Stimulated activated naive CD8-positive, alpha-beta T cell treated with anti-CD3 and anti-CD28 coated beads, Interleukin-15, Interleukin-2, amounts not matched to agents 100 ng/mL and 50 ng/mL, for 24 hours (primary cell): ENCODE data around the gene NCK1.

ENCODE experiments used
- H3K27ac Mint-ChIP-seq: one replicate; pipeline ENCODE4 v1.8.0; 2021; ENCODE audit warnings: mild to moderate bottlenecking, mixed read lengths
- H3K27me3 Mint-ChIP-seq: one replicate; pipeline ENCODE4 v1.8.0; 2021; ENCODE audit warnings: mixed read lengths
- H3K36me3 Mint-ChIP-seq: one replicate; pipeline ENCODE4 v1.8.0; 2021; ENCODE audit warnings: low read depth, mixed read lengths
- H3K4me1 Mint-ChIP-seq: one replicate; pipeline ENCODE4 v1.8.0; 2021; ENCODE audit warnings: low read depth, mixed read lengths
- H3K4me3 Mint-ChIP-seq: one replicate; pipeline ENCODE4 v1.8.0; 2021; ENCODE audit warnings: mild to moderate bottlenecking, mixed read lengths
- H3K9me3 Mint-ChIP-seq: one replicate; pipeline ENCODE4 v1.8.0; 2021; ENCODE audit warnings: mixed read lengths

The NCK1 gene

DNA sequence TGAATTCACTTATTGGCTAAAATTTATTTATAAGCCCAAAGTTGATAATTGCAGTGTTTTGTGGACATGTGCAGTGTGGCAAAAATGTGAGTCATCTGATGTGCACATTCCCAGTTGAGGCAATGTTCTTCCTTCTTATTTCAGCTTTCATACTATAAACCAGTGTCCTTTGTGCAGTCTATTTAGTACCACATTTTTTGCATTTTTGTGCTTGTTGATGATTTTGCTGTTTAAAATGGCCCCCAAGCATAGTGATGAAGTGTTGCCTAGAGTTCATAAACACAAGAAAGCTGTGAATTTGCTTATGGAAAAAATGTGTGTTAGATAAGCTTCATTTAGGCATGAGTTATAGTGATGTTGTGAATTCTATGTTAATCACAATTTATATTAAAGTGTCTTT is 76.3 kb downstream of the NCK1 start:
- Mint-ChIP-seq H3K27me3 (no peaks in the 10 kb centered on the region), H3K4me1 (peaks cover 77% of the 10 kb centered on the region), H3K27ac (no peak overlapping the region), H3K36me3 (peaks cover 43% of the 10 kb centered on the region), H3K9me3 (peaks cover 13% of the 10 kb centered on the region), H3K4me3 (no peak overlapping the region)

DNA sequence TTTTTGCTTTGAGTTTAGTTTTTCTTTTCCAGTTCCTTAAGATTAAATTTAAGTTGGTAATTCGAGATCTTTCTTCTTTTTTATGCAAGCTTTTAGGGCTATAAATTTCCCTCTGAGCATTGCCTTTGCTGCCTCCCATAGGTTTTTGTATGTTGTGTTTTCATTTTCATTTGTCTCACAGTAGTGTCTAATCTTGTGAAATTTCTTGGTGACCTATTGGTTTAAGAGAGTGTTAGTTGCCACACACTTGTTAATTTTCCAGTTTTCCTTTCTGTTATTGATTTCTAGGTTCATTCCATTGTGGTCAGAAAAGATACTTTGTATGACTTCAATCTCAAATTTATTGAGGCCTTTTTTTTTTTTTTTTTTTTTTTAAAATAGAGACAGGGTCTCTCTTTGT is 77.5 kb downstream of the NCK1 start:
- peaks cover 76% of the 10 kb centered on the region for H3K4me1 Mint-ChIP-seq
- peaks cover 38% of the 10 kb centered on the region for H3K36me3 Mint-ChIP-seq
- H3K4me3 Mint-ChIP-seq = no peak overlapping the region
- no peaks in the 10 kb centered on the region for H3K27me3 Mint-ChIP-seq
- H3K9me3 Mint-ChIP-seq = peaks cover 13% of the 10 kb centered on the region
- peak overlapping the region; percentile 73 for H3K27ac Mint-ChIP-seq

DNA sequence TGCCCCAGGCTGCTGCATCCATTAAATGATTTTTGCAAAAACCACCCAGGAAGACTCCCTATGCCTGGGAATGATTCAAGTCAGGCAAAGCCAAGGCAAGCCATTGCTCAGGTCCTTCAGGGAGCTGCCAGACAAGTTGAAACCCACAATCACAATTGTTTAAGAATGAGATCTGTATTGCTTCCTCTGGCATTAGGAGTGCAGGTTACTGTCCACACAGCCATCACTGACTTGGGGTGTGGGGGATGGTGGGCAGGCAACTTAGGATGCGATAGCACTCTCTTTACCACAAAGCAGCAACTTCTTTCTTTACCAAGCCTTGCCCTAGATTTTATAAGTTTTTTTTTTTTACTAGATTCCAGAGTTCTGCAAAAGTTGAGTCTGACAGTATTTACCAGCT is 80.8 kb downstream of the NCK1 start:
- Mint-ChIP-seq H3K4me3 (no peak overlapping the region), H3K4me1 (peaks cover 58% of the 10 kb centered on the region), H3K36me3 (peaks cover 27% of the 10 kb centered on the region), H3K27ac (no peak overlapping the region), H3K9me3 (peaks cover under 1% of the 10 kb centered on the region), H3K27me3 (no peaks in the 10 kb centered on the region)

DNA sequence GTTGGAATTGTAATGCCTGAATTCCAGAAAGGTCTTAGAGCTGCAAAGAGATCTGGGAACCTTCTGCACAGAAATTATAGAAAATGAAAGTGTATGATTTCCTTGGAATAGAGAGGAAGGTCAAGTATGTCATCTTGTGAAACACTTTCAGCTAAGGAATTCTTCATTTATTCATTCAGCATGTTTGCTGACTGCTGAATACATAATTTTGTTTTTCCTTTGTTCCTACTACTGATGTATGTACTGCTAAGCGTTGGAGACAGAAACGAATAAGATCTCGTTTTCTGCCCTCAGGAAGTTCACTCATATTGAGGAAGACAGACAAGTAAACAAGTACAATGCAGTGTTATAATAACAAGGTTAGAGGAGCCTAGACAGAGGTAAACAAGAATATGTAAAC is 81.4 kb downstream of the NCK1 start:
- H3K4me3 Mint-ChIP-seq = no peak overlapping the region
- H3K27me3 Mint-ChIP-seq = no peaks in the 10 kb centered on the region
- H3K4me1 Mint-ChIP-seq = peaks cover 54% of the 10 kb centered on the region
- H3K36me3 Mint-ChIP-seq = peaks cover 31% of the 10 kb centered on the region
- H3K9me3 Mint-ChIP-seq = no peaks in the 10 kb centered on the region
- no peak overlapping the region for H3K27ac Mint-ChIP-seq

DNA sequence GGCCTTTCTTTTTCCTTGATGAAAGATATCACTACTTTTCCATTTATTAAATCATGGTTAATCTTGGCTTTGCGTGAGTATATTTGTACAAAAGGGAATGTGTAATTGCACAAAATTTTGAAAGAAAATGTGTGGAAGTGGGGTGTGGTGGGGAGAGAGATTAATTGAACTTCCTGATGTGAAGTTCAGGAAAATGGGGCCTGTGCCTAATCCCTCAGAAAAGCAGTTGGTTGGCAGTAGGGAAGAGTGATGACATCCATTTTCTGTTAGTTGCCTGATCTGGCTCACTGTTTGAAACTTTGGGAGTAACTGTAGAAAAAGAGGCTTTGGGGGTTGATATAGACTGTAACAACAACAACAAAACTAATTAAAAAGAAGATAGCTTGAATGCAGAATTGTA is 85.0 kb downstream of the NCK1 start:
- H3K4me1 Mint-ChIP-seq = peaks cover 28% of the 10 kb centered on the region
- no peaks in the 10 kb centered on the region for H3K27me3 Mint-ChIP-seq
- H3K27ac Mint-ChIP-seq = no peak overlapping the region
- no peaks in the 10 kb centered on the region for H3K9me3 Mint-ChIP-seq
- H3K36me3 Mint-ChIP-seq = peaks cover 31% of the 10 kb centered on the region
- no peak overlapping the region for H3K4me3 Mint-ChIP-seq

DNA sequence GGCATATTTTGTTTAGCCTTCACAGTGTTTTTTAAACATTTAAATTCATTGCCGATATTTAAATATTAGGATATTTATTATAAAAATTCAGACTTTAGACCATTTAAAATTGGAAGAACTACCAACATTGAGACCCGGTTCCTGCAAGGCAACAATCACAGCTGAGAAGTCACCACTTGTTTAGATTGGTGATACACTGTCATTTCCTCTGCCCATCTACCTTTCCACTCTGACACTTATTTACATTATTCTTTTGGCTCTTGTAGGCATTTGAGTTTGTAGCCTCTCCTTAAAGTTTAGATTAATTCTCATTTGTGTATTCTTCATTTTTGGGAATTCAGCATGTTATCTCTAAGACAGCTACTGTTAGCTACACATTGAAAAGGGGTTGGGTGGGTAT is 85.5 kb downstream of the NCK1 start:
- no peaks in the 10 kb centered on the region for H3K9me3 Mint-ChIP-seq
- no peaks in the 10 kb centered on the region for H3K27me3 Mint-ChIP-seq
- peaks cover 31% of the 10 kb centered on the region for H3K36me3 Mint-ChIP-seq
- H3K4me1 Mint-ChIP-seq = peaks cover 23% of the 10 kb centered on the region
- H3K4me3 Mint-ChIP-seq = no peak overlapping the region
- no peak overlapping the region for H3K27ac Mint-ChIP-seq

DNA sequence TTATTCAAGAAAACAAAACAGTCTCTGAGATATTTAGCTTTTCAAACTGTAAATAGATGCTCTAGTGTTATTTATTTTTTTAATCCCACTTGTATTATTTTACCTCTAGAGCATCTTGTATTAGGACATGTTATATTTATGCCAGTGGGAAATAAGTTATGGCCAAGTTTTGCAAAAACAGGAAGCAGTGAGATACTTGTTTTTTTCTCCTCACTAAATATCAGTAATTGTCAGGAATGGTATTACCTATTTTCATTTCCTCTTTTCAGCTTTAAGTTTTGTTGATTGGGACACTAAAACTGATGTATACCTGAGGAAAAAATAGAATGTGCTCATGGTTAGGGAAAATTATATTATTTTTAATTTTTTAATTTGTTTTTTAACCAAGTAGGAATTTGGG is 87.1 kb downstream of the NCK1 start:
- peaks cover 9% of the 10 kb centered on the region for H3K4me1 Mint-ChIP-seq
- H3K9me3 Mint-ChIP-seq = no peaks in the 10 kb centered on the region
- H3K36me3 Mint-ChIP-seq = peaks cover 24% of the 10 kb centered on the region
- no peak overlapping the region for H3K27ac Mint-ChIP-seq
- H3K4me3 Mint-ChIP-seq = no peak overlapping the region
- no peaks in the 10 kb centered on the region for H3K27me3 Mint-ChIP-seq

DNA sequence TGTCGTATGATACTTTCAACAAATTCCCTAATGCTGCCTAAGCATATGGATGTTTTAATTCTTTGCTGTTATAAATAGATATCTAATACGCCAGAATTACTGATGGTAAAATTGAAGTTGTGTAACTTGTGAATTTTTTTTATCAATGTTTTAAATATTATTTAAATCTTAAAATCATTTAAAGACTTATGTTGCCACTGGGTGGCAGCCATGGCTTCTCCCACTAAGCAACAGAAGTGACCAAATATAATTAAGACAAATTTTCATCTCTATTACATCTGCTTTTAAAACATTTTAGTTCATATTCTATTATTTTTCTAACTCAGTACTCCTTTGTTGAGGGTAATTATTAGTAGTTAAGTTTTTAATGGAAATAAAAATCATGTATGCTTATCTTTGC is 87.7 kb downstream of the NCK1 start:
- H3K4me1 Mint-ChIP-seq = peaks cover 9% of the 10 kb centered on the region
- H3K27me3 Mint-ChIP-seq = no peaks in the 10 kb centered on the region
- H3K4me3 Mint-ChIP-seq = no peak overlapping the region
- H3K27ac Mint-ChIP-seq = no peak overlapping the region
- peaks cover 24% of the 10 kb centered on the region for H3K36me3 Mint-ChIP-seq
- no peaks in the 10 kb centered on the region for H3K9me3 Mint-ChIP-seq

DNA sequence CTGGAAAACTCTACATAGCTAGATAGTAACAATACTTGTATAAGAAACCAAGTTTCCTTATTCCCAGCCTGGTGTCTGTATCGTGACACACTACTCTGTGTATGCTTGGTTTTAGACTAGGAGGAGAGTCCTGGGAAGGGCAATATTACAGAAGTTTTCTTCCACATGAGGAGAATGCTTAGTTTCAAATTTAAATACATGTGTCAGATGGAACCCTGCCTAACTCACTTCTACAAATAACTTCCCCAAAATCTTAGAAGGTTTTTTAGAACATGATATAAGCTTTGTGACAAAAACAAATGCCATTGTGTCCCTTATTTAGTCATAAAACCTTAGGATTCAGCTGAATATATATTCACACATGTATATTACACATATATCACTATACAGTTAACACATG is 88.6 kb downstream of the NCK1 start:
- Mint-ChIP-seq H3K27me3 (no peaks in the 10 kb centered on the region), H3K4me3 (no peak overlapping the region), H3K9me3 (no peaks in the 10 kb centered on the region), H3K36me3 (peaks cover 19% of the 10 kb centered on the region), H3K4me1 (peaks cover 14% of the 10 kb centered on the region), H3K27ac (no peak overlapping the region)

DNA sequence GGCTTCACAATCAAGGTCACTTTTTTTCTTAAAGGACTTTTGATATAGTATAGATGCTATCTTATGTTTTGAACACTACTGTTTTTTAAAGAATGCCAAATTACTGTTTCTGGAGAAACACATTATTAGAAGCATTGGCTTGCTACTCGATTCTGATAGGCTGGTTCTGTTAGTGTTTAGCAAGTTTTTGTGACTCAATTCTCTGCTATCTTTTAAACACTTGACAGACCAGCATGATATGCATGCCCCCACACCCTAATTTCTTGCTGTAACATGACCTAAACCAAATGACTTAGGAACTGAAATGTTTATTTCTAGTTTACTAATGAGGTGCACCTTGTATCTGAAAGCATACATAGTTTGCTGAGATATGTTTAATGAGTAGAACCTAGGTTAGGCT is 90.3 kb downstream of the NCK1 start:
- no peaks in the 10 kb centered on the region for H3K27me3 Mint-ChIP-seq

DNA sequence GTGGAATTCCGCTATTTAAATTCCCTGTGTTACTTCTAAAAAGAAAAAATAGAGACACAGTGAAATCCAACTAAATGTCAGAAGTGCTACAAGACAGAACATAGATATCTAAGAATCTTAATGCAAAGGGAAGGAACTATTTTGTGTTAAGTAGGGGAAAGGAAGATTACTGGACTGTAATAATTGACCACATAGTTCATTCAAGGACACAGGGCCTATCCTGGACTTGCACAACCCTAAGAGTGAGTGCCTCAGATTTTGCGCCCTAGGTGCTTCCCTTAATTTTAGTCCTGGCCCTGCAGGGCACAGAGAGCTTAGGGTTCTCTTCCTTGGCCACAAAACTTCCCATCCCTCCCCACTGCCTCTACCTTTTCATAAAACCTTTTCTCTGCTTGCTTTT is 92.2 kb downstream of the NCK1 start:
- Mint-ChIP-seq H3K4me3 (no peak overlapping the region), H3K27me3 (no peaks in the 10 kb centered on the region), H3K9me3 (no peaks in the 10 kb centered on the region), H3K36me3 (peaks cover 5% of the 10 kb centered on the region), H3K4me1 (peaks cover 7% of the 10 kb centered on the region), H3K27ac (no peak overlapping the region)

More for the DNA sequence above, 90.3 kb downstream of the NCK1 start:
- no peaks in the 10 kb centered on the region for H3K9me3 Mint-ChIP-seq
- no peak overlapping the region for H3K4me3 Mint-ChIP-seq
- H3K4me1 Mint-ChIP-seq = peaks cover 15% of the 10 kb centered on the region
- peaks cover 10% of the 10 kb centered on the region for H3K36me3 Mint-ChIP-seq
- no peak overlapping the region for H3K27ac Mint-ChIP-seq

DNA sequence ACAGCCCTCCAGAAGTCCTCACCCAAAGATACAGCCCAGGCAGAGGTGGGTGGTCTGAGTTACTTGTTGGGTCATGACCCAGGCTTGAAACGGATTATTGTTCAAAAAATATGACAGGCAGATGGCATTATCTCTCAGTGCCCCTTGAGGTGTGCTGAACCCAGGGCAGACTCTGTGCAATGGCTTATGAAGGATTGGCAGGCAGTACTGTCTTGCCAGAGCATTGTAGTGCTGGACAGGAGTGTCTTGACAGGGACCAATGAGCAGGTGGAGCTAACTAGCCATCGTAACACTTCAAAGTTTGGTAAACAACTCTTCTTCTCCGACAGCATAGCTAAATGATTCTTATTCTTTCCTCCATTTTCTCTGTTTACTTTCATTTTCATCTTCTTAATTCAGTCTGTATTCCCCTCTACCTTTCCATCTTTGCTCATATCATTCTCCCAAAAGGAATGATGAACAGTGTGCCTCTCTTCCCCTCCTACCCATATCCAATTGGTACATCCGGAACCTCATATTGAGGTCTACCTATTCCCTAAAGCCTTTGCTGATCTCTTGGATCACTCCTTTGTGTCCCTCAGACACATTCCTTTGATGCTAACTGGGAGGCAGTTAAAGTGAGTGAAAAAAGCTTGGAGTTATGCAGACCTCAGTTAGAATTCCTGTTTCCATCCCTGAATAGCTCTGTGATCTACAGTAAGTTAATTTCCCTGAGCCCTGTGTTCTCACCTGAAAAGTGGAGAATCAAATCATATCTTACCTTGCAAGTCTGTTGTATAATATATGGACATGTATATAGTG is 93.2 kb downstream of the NCK1 start:
- Mint-ChIP-seq H3K27me3 (no peaks in the 10 kb centered on the region), H3K4me1 (peaks cover 7% of the 10 kb centered on the region), H3K9me3 (no peaks in the 10 kb centered on the region), H3K27ac (peak overlapping the region; percentile 36), H3K36me3 (peaks cover 11% of the 10 kb centered on the region), H3K4me3 (no peak overlapping the region)

DNA sequence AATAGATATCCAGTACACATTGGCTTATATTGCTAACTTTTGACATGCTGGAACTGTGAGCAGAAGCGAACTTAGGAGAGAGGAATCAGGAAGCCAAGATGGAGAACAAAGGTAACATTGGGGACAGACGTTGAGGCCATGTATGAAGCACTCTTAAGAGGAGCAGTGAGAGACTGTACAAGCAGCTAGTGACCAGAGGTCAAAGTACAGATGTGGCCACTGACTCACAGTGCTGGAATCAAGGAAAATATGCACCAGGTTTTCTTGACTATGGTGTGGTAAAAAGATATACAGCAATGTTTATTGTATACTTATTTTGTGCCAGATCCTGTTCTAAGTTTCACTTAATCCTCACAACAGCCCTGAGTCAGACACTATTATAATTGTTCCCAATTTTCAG is 93.8 kb downstream of the NCK1 start:
- Mint-ChIP-seq H3K4me3 (no peak overlapping the region), H3K4me1 (peaks cover 7% of the 10 kb centered on the region), H3K9me3 (no peaks in the 10 kb centered on the region), H3K27me3 (no peaks in the 10 kb centered on the region), H3K27ac (no peak overlapping the region), H3K36me3 (peaks cover 11% of the 10 kb centered on the region)

DNA sequence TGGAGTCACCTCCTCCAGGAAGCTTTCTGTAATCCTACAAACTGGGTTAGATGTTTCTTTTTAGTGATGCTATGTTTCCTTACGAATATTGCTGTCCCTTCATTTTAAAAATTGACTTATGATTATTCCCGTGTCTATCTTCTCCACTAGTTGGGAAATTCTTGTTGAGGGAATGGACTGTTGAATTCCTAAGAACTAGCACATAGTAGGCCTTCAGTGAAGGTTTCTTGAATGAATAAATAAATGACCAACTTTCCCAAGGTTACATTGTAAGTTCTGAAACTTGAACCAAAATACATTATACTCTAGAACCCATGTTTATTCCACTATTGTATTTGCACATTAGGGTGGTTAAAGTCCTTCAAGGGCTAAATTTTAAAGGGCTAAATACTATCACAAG is 95.0 kb downstream of the NCK1 start:
- H3K9me3 Mint-ChIP-seq = no peaks in the 10 kb centered on the region
- H3K4me3 Mint-ChIP-seq = no peak overlapping the region
- no peak overlapping the region for H3K27ac Mint-ChIP-seq
- H3K27me3 Mint-ChIP-seq = no peaks in the 10 kb centered on the region
- peaks cover 7% of the 10 kb centered on the region for H3K4me1 Mint-ChIP-seq
- peaks cover 11% of the 10 kb centered on the region for H3K36me3 Mint-ChIP-seq

DNA sequence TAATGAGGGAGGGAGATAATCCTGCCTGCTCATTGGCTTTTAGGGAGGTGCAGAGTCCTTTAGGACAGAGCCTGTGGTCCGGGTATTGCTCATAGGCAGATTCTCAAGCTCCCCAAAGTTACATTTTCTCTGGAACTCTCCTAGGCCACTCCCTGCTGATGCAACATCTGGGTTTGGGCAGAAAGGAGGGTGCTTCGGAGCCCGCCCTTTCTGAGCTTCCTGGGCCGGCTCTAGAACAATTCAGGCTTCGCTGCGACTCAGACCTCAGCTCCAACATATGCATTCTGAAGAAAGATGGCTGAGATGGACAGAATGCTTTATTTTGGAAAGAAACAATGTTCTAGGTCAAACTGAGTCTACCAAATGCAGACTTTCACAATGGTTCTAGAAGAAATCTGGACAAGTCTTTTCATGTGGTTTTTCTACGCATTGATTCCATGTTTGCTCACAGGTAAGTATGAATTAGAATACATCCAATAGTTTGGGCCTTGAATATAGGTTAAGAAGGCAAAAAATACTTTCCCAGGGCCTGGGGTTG is 95.8 kb downstream of the NCK1 start, which contains the start of gene IL20RB:
TSS of gene IL20RB (plus strand) at position 233 of the 538 bp plus-strand sequence. CDS start at position 364, 131 bp downstream.
- no peak within 1 kb of the TSS for H3K27ac Mint-ChIP-seq
- no peak within 1 kb of the TSS for H3K4me3 Mint-ChIP-seq
- no peaks in the 10 kb centered on the region for H3K9me3 Mint-ChIP-seq
- peaks cover 7% of the 10 kb centered on the region for H3K4me1 Mint-ChIP-seq
- no peaks in the 10 kb centered on the region for H3K27me3 Mint-ChIP-seq
- H3K36me3 Mint-ChIP-seq = peaks cover 11% of the 10 kb centered on the region

DNA sequence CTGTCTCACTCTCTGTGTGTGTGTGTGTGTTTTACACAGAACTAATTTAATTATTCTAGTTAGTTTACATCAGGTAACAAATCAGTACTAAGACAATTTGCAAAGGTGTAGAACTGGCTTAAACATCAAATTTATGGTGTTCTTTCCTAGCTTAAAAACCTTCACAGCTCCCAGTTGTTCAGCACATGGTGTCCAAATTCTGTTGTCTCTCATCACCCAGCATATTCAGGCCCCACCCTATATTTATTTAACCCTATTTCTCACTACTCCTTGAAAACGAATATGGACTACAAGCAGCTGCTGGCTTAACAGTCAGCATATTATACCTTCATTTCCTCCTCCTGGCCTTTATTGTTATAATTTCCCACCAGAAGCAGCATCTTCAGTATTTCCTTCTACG is 96.9 kb downstream of the NCK1 start:
- no peaks in the 10 kb centered on the region for H3K27me3 Mint-ChIP-seq
- H3K36me3 Mint-ChIP-seq = peaks cover 14% of the 10 kb centered on the region
- no peak overlapping the region for H3K27ac Mint-ChIP-seq
- H3K4me1 Mint-ChIP-seq = peaks cover 7% of the 10 kb centered on the region
- H3K4me3 Mint-ChIP-seq = no peak overlapping the region
- no peaks in the 10 kb centered on the region for H3K9me3 Mint-ChIP-seq
